GM18505 (cell line): Measurements from ENCODE around the gene AP2A1.
A peak's percentile ranks its signal among the peaks of the same experiment; 100 is the strongest.
"Not testable (repeated sequence)": the region's sequence is repeated elsewhere in the genome, so short reads cannot be mapped to it uniquely, and the experiment has no call there.

Experiments used
- ATAC-seq: cut with Tn5 transposase; IDR thresholded peaks from one replicate; pipeline ENCODE4 v1.9.1; 2021; ENCODE audit not compliant: unreplicated experiment
- POLR2A ChIP-seq: IDR thresholded peaks from 4 replicates; pipeline ENCODE4 v1.6.1; 2011; ENCODE audit warnings: borderline replicate concordance; ENCODE audit not compliant: insufficient read depth, insufficient read length; ENCODE audit errors: extremely low read depth

Gene AP2A1

GRCh38 chr19:49766930-49767299, at the start of gene AP2A1:
Gene AP2A1, plus strand, starts transcription at chr19:49767001. Its CDS starts 133 bp downstream, at chr19:49767134.
- no peak for ATAC-seq
- TF ChIP-seq POLR2A, result peak; percentile 50

- no peak for ATAC-seq
- no peak for TF ChIP-seq POLR2A
These were observed 48.3 kb upstream of the AP2A1 start for GRCh38 chr19:49718511-49718910.

- no peak for ATAC-seq
- no peak for TF ChIP-seq POLR2A
These were observed 47.8 kb upstream of the AP2A1 start for GRCh38 chr19:49718991-49719390.

GRCh38 chr19:49719420-49719819, 47.4 kb upstream of the AP2A1 start:
- ATAC-seq, result not testable (repeated sequence)

GRCh38 chr19:49727217-49728030, 39.4 kb upstream of the AP2A1 start:
- no peak for TF ChIP-seq POLR2A
- no peak for ATAC-seq

- no peak for ATAC-seq
- TF ChIP-seq POLR2A, result no peak
These were observed 36.6 kb upstream of the AP2A1 start for GRCh38 chr19:49730166-49730565.

GRCh38 chr19:49738268-49738667, 28.5 kb upstream of the AP2A1 start:
- no peak for ATAC-seq
- TF ChIP-seq POLR2A, result no peak

- no peak for TF ChIP-seq POLR2A
- ATAC-seq, result no peak
These were observed 27.7 kb upstream of the AP2A1 start for GRCh38 chr19:49739098-49739497.

GRCh38 chr19:49739933-49740332, 26.9 kb upstream of the AP2A1 start:
- TF ChIP-seq POLR2A, result no peak
- ATAC-seq, result no peak

- no peak for TF ChIP-seq POLR2A
- no peak for ATAC-seq
These were observed 25.5 kb upstream of the AP2A1 start for GRCh38 chr19:49741210-49741844.

GRCh38 chr19:49744946-49745381, 21.8 kb upstream of the AP2A1 start:
- no peak for ATAC-seq
- TF ChIP-seq POLR2A, result no peak

- ATAC-seq, result no peak
- no peak for TF ChIP-seq POLR2A
These were observed 20.4 kb upstream of the AP2A1 start for GRCh38 chr19:49746206-49746958.

- TF ChIP-seq POLR2A, result no peak
These were observed 17.6 kb upstream of the AP2A1 start for GRCh38 chr19:49749055-49749716.

More at GRCh38 chr19:49749055-49749716, 17.6 kb upstream of the AP2A1 start:
- no peak for ATAC-seq
